ENCODE measurements around the gene STAT5B.

STAT5B gene

GRCh38 chr17:42183741-42184711, 92.2 kb downstream of the STAT5B start:
- DNase-seq (ENCODE audit: insufficient read length) (peak; percentile 94), FAIRE-seq (peak; percentile 98)
- TF ChIP-seq POLR2AphosphoS5 (IDR thresholded peaks at IDR 0.05; ENCODE audit: low read depth, low read length) (0 out of 2 replicates have a peak, but pooled peaks have one; percentile 32), TAF1 (IDR thresholded peaks at IDR 0.05; ENCODE audit: borderline replicate concordance, low read depth, low read length) (0 out of 2 replicates have a peak, but pooled peaks have one; percentile 22), POLR2A (IDR thresholded peaks at IDR 0.05; ENCODE audit: low read depth, low read length) (peak; percentile 37; the same call in 1 of the 2 replicates)

GRCh38 chr17:42182927-42183734, 93.1 kb downstream of the STAT5B start:
- no peak for DNase-seq (ENCODE audit: insufficient read length)
- no peak for FAIRE-seq
- TF ChIP-seq TAF1 (IDR thresholded peaks at IDR 0.05; ENCODE audit: borderline replicate concordance, low read depth, low read length) (no peak), POLR2A (IDR thresholded peaks at IDR 0.05; ENCODE audit: low read depth, low read length) (no peak), POLR2AphosphoS5 (IDR thresholded peaks at IDR 0.05; ENCODE audit: low read depth, low read length) (no peak)

GRCh38 chr17:42181851-42182207, 94.4 kb downstream of the STAT5B start:
- no peak for FAIRE-seq

GRCh38 chr17:42180922-42181850, 95.0 kb downstream of the STAT5B start, which contains the start of gene KCNH4:
TSS of gene KCNH4 (minus strand) at chr17:42181142. CDS start at chr17:42180945, 197 bp downstream.
- peak; percentile 95 for DNase-seq (ENCODE audit: insufficient read length)
- peak; percentile 99 for FAIRE-seq
- TF ChIP-seq POLR2AphosphoS5 (IDR thresholded peaks at IDR 0.05; ENCODE audit: low read depth, low read length), result no peak
- TF ChIP-seq TAF1 (IDR thresholded peaks at IDR 0.05; ENCODE audit: borderline replicate concordance, low read depth, low read length), result no peak
- no peak for TF ChIP-seq POLR2A (IDR thresholded peaks at IDR 0.05; ENCODE audit: low read depth, low read length)

More at GRCh38 chr17:42181851-42182207, 94.4 kb downstream of the STAT5B start:
- no peak for DNase-seq (ENCODE audit: insufficient read length)
- TF ChIP-seq TAF1 (IDR thresholded peaks at IDR 0.05; ENCODE audit: borderline replicate concordance, low read depth, low read length) (no peak), POLR2AphosphoS5 (IDR thresholded peaks at IDR 0.05; ENCODE audit: low read depth, low read length) (no peak), POLR2A (IDR thresholded peaks at IDR 0.05; ENCODE audit: low read depth, low read length) (no peak)

GRCh38 chr17:42180411-42180921, 95.7 kb downstream of the STAT5B start:
- no peak for FAIRE-seq
- no peak for DNase-seq (ENCODE audit: insufficient read length)
- no peak for TF ChIP-seq TAF1 (IDR thresholded peaks at IDR 0.05; ENCODE audit: borderline replicate concordance, low read depth, low read length)
- TF ChIP-seq POLR2AphosphoS5 (IDR thresholded peaks at IDR 0.05; ENCODE audit: low read depth, low read length), result no peak
- TF ChIP-seq POLR2A (IDR thresholded peaks at IDR 0.05; ENCODE audit: low read depth, low read length), result no peak

- TF ChIP-seq POLR2A (IDR thresholded peaks at IDR 0.05; ENCODE audit: low read depth, low read length) (no peak), TAF1 (IDR thresholded peaks at IDR 0.05; ENCODE audit: borderline replicate concordance, low read depth, low read length) (no peak), POLR2AphosphoS5 (IDR thresholded peaks at IDR 0.05; ENCODE audit: low read depth, low read length) (no peak)
- FAIRE-seq (peak; percentile 70), DNase-seq (ENCODE audit: insufficient read length) (no peak)
Observed at GRCh38 chr17:42179911-42180410, 96.2 kb downstream of the STAT5B start.

GRCh38 chr17:42179335-42179734, 96.9 kb downstream of the STAT5B start:
- FAIRE-seq (peak; percentile 24), DNase-seq (ENCODE audit: insufficient read length) (no peak)
- no peak for TF ChIP-seq TAF1 (IDR thresholded peaks at IDR 0.05; ENCODE audit: borderline replicate concordance, low read depth, low read length)
- no peak for TF ChIP-seq POLR2AphosphoS5 (IDR thresholded peaks at IDR 0.05; ENCODE audit: low read depth, low read length)
- no peak for TF ChIP-seq POLR2A (IDR thresholded peaks at IDR 0.05; ENCODE audit: low read depth, low read length)

- FAIRE-seq, result peak; percentile 95
- no peak for TF ChIP-seq TAF1 (IDR thresholded peaks at IDR 0.05; ENCODE audit: borderline replicate concordance, low read depth, low read length)
- TF ChIP-seq POLR2A (IDR thresholded peaks at IDR 0.05; ENCODE audit: low read depth, low read length), result no peak
- no peak for TF ChIP-seq POLR2AphosphoS5 (IDR thresholded peaks at IDR 0.05; ENCODE audit: low read depth, low read length)
- peak; percentile 63 for DNase-seq (ENCODE audit: insufficient read length)
Observed at GRCh38 chr17:42178817-42179216, 97.4 kb downstream of the STAT5B start.

- no peak for FAIRE-seq
- no peak for TF ChIP-seq POLR2A (IDR thresholded peaks at IDR 0.05; ENCODE audit: low read depth, low read length)
- no peak for TF ChIP-seq POLR2AphosphoS5 (IDR thresholded peaks at IDR 0.05; ENCODE audit: low read depth, low read length)
- TF ChIP-seq TAF1 (IDR thresholded peaks at IDR 0.05; ENCODE audit: borderline replicate concordance, low read depth, low read length), result no peak
Observed at GRCh38 chr17:42177684-42178083, 98.5 kb downstream of the STAT5B start.

More at GRCh38 chr17:42177684-42178083, 98.5 kb downstream of the STAT5B start:
- DNase-seq (ENCODE audit: insufficient read length), result no peak

Measured in GM12892 (cell line).